GM12891 (cell line): ENCODE data around the gene UNC13C.

Experiments
- POLR2AphosphoS5 ChIP-seq: IDR thresholded peaks from 2 replicates; pipeline ENCODE4 v1.6.1; 2011; ENCODE audit warnings: low read depth, low read length, control low read depth
- TAF1 ChIP-seq: IDR thresholded peaks from 2 replicates; pipeline ENCODE4 v1.6.1; 2011; ENCODE audit warnings: low read depth, low read length, control low read depth

GRCh38 chr15:54660356-54660755 lies 682.1 kb downstream of the UNC13C start:
- TF ChIP-seq POLR2AphosphoS5 (no peak), TAF1 (no peak)
